ENCODE data around the gene IGF2R.

IGF2R gene

GRCh38 chr6:160014869-160015182, 45.9 kb downstream of the IGF2R start:
- Histone ChIP-seq H3K9me3 (replicated peaks; ENCODE audit: insufficient read depth, low read length) (no peaks in the 10 kb centered on the region), H3F3A (ENCODE audit: insufficient read depth, low read length) (no peaks in the 10 kb centered on the region), H3K9ac (ENCODE audit: low read length) (no peak overlapping the region), H3K27ac (ENCODE audit: low read length) (no peak overlapping the region), H3K4me3 (ENCODE audit: low read length) (no peak overlapping the region), H3K79me2 (ENCODE audit: low read length) (peaks cover 47% of the 10 kb centered on the region), H4K20me1 (ENCODE audit: insufficient read depth, low read length) (no peaks in the 10 kb centered on the region), H3K4me1 (ENCODE audit: low read length) (0 out of 2 replicates have a peak, but pooled peaks cover 3% of the 10 kb centered on the region), H3K9me2 (replicated peaks; ENCODE audit: insufficient read depth, low read length) (no peaks in the 10 kb centered on the region), H2AFZ (ENCODE audit: low read length) (no peak overlapping the region), H3K4me2 (ENCODE audit: low read depth, low read length) (no peak overlapping the region), H3K36me3 (replicated peaks; ENCODE audit: insufficient read depth, low read length) (no peaks in the 10 kb centered on the region), H3K27me3 (replicated peaks; ENCODE audit: insufficient read depth, low read length) (no peaks in the 10 kb centered on the region)
- no peak for DNase-seq
- TF ChIP-seq EZH2 (optimal IDR thresholded peaks at IDR 0.05; ENCODE audit: low read depth, low read length) (no peak), EZH2phosphoT487 (IDR thresholded peaks at IDR 0.05; ENCODE audit: low read length) (no peak)
- TF ChIP-seq, protein P1, sequence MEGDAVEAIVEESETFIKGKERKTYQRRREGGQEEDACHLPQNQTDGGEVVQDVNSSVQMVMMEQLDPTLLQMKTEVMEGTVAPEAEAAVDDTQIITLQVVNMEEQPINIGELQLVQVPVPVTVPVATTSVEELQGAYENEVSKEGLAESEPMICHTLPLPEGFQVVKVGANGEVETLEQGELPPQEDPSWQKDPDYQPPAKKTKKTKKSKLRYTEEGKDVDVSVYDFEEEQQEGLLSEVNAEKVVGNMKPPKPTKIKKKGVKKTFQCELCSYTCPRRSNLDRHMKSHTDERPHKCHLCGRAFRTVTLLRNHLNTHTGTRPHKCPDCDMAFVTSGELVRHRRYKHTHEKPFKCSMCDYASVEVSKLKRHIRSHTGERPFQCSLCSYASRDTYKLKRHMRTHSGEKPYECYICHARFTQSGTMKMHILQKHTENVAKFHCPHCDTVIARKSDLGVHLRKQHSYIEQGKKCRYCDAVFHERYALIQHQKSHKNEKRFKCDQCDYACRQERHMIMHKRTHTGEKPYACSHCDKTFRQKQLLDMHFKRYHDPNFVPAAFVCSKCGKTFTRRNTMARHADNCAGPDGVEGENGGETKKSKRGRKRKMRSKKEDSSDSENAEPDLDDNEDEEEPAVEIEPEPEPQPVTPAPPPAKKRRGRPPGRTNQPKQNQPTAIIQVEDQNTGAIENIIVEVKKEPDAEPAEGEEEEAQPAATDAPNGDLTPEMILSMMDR (IDR thresholded peaks at IDR 0.05; ENCODE audit: low read length): no peak

- H3K36me3 ChIP-seq (replicated peaks; ENCODE audit: insufficient read depth, low read length): no peaks in the 10 kb centered on the region
- no peaks in the 10 kb centered on the region for H4K20me1 ChIP-seq (ENCODE audit: insufficient read depth, low read length)
- no peak overlapping the region for H3K9ac ChIP-seq (ENCODE audit: low read length)
- H3K27ac ChIP-seq (ENCODE audit: low read length): no peak overlapping the region
- H3K9me3 ChIP-seq (replicated peaks; ENCODE audit: insufficient read depth, low read length): no peaks in the 10 kb centered on the region
- no peaks in the 10 kb centered on the region for H3K9me2 ChIP-seq (replicated peaks; ENCODE audit: insufficient read depth, low read length)
- H3K27me3 ChIP-seq (replicated peaks; ENCODE audit: insufficient read depth, low read length): no peaks in the 10 kb centered on the region
- no peak overlapping the region for H3K4me2 ChIP-seq (ENCODE audit: low read depth, low read length)
- H3K4me1 ChIP-seq (ENCODE audit: low read length): 0 out of 2 replicates have a peak, but pooled peaks cover 3% of the 10 kb centered on the region
- H2AFZ ChIP-seq (ENCODE audit: low read length): no peak overlapping the region
- no peak for TF ChIP-seq EZH2phosphoT487 (IDR thresholded peaks at IDR 0.05; ENCODE audit: low read length)
- no peak for TF ChIP-seq EZH2 (optimal IDR thresholded peaks at IDR 0.05; ENCODE audit: low read depth, low read length)
- TF ChIP-seq, protein P1 (IDR thresholded peaks at IDR 0.05; ENCODE audit: low read length): no peak
- H3K79me2 ChIP-seq (ENCODE audit: low read length): peaks cover 40% of the 10 kb centered on the region
- H3K4me3 ChIP-seq (ENCODE audit: low read length): no peak overlapping the region
- no peaks in the 10 kb centered on the region for H3F3A ChIP-seq (ENCODE audit: insufficient read depth, low read length)
- peak; percentile 24 for DNase-seq
These were observed 47.1 kb downstream of the IGF2R start for GRCh38 chr6:160015778-160016684.

- no peaks in the 10 kb centered on the region for H3K4me1 ChIP-seq (ENCODE audit: low read length)
- H3K9ac ChIP-seq (ENCODE audit: low read length): no peak overlapping the region
- no peaks in the 10 kb centered on the region for H3K9me3 ChIP-seq (replicated peaks; ENCODE audit: insufficient read depth, low read length)
- no peaks in the 10 kb centered on the region for H3F3A ChIP-seq (ENCODE audit: insufficient read depth, low read length)
- no peak overlapping the region for H3K4me2 ChIP-seq (ENCODE audit: low read depth, low read length)
- no peak overlapping the region for H2AFZ ChIP-seq (ENCODE audit: low read length)
- 0 out of 2 replicates have a peak, but pooled peaks cover 3% of the 10 kb centered on the region for H3K79me2 ChIP-seq (ENCODE audit: low read length)
- no peaks in the 10 kb centered on the region for H3K27me3 ChIP-seq (replicated peaks; ENCODE audit: insufficient read depth, low read length)
- no peak overlapping the region for H3K27ac ChIP-seq (ENCODE audit: low read length)
- H3K36me3 ChIP-seq (replicated peaks; ENCODE audit: insufficient read depth, low read length): no peaks in the 10 kb centered on the region
- DNase-seq: no peak
- no peaks in the 10 kb centered on the region for H3K9me2 ChIP-seq (replicated peaks; ENCODE audit: insufficient read depth, low read length)
- no peak overlapping the region for H3K4me3 ChIP-seq (ENCODE audit: low read length)
- no peak for TF ChIP-seq EZH2phosphoT487 (IDR thresholded peaks at IDR 0.05; ENCODE audit: low read length)
- TF ChIP-seq EZH2 (optimal IDR thresholded peaks at IDR 0.05; ENCODE audit: low read depth, low read length): no peak
- TF ChIP-seq, protein P1 (IDR thresholded peaks at IDR 0.05; ENCODE audit: low read length): no peak
- no peaks in the 10 kb centered on the region for H4K20me1 ChIP-seq (ENCODE audit: insufficient read depth, low read length)
These were observed 53.2 kb downstream of the IGF2R start for GRCh38 chr6:160022101-160022500.

Data from MM.1S (cell line).